HG02943 (cell line): Measurements from ENCODE around the gene PPFIA1.

Experiments
- ATAC-seq: cut with Tn5 transposase; IDR thresholded peaks from one replicate; pipeline ENCODE4 v1.9.1; 2021; ENCODE audit warnings: mild to moderate bottlenecking, low read depth, moderate library complexity; ENCODE audit not compliant: unreplicated experiment

PPFIA1 gene

DNA sequence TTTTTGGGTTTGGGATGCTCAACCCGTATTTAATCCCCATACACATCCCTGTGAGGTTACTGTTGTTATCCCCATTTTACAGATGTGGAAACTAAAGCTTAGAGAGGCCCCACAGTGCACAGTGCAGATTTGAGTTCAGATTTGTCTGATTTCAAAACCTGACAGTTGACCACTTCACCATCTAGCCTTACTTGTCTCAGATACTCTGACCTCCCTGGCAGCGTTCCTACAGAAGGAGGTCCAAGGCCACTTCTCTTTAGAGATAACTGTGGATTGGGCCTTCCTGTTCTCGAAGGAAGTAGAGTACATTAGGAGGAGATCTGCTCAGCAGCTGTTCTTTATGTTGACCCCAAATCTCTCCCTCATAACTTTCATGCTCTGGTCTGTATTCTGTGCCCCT is 81.2 kb downstream of the PPFIA1 start:
- ATAC-seq: no peak

DNA sequence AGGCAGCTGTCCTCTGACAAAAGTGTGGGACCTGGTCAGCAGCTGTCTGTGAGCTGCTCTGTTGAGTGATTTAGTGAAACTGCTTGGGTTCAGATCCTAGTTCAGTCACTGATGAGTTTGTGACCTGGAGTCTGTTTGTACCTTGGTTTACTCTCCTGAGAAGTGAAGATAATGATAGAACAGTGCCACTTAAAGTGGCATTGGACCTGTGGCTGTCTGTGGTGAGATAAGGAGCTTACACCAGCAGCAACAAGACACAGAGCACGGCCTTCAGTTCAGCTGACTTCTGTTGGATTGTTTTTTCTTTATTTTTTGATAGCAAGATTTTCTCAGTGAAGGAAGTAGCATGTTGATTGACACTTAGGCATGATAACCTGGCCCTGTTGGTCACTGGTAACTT is 81.6 kb downstream of the PPFIA1 start:
- ATAC-seq: no peak

DNA sequence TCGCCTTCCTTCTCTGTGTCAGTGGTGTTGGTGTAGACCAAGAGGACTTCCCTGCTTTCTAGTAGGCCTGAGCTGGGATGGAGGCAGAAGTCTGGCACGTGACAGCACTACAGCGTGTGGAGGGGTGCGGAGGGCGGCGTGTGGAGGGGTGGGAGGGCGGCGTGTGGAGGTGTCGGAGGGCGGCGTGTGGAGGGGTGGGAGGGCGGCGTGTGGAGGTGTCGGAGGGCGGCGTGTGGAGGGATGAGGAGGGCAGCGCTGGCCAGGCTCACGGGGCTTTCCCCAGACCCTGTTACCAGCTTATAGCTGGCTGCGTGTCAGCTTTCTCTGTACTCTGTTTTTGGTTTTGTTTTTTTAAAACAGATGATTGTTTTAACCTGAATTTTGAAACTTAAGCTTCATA is 82.1 kb downstream of the PPFIA1 start:
- no peak for ATAC-seq

DNA sequence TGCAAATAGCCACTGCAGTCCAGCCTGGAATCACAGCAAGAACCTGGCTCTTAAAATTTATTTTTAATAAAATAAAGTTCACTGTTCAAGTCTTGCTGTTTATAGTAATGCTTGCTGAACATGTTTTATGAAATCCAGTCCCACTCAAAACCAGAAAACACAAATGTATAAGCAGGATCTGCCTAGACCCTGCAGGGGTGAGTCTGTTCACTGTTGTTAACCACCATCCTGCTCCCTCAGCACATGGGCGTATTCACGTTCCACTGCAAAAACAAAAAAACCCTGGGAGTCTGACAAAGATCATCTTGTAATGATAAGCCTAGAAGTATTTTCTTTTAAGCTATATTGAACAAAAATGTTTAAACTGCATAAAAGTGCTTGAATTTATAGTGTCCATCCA is 82.8 kb downstream of the PPFIA1 start:
- no peak for ATAC-seq

DNA sequence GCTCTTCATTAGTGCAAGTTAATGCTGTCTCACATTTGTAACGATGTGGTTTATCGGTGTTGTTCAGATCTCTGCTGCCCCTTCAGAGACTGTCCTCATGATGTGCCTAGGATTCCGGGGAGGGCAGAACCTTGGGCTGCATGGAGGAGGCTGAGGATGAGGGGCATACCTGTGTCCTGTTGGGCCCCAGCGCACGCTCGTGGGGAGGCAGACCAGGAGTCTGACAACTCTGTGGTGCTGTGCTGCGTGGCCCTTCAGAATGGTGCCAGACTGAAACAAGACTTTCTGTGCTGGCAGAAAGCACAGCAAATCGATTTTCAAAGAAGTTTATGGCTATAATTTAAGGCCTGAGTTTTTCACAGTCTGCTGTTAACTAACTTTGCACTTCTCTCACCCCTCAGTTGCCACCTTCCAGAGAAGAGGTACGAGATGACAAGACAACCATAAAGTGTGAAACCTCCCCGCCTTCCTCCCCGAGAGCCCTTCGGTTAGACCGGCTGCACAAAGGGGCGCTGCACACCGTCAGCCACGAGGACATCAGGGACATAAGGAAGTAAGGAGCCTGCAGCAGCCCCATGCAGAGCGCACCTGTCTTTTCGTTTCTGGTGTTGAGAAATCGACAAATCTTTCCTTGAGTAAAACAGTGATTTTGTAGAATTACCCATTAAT is 83.5 kb downstream of the PPFIA1 start:
- ATAC-seq: no peak

DNA sequence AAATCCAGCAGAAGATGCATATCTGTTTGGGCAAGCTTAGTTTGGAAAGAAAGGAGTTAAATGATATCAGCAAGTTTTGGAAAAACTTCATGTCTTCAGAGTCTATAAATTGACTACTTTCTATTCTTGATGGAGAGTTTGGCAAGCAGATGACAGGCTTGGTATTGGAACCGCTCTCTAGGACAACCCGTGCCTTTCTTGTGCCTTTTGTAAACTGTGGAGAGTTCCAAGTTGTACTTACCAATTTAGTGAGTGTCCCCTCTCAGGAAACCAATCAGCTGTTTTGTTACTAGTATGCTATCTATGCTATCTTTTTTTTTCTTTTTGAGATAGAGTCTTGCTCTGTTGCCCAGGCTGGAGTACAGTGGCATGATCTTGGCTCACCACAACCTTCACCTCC is 84.1 kb downstream of the PPFIA1 start:
- ATAC-seq: no peak

DNA sequence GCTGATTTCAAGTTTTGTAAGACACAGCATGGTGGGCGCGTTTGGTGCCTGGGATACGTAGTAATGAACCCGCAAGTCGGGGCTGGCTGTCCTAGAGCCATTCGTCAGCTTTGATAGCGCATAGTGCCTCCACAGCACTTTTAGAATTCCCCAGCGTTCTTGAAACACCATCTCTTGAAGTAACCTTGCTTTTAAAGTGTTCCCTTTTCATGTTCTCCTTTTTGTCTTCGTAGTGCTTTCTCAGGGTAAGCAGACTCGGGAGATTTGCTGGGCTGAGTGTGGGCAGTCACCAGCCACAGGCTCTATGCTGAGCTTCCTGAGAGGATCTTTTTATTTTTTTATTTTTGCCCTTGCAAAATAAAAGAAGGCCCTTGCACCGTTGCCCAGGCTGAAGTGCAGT is 88.3 kb downstream of the PPFIA1 start:
- no peak for ATAC-seq

DNA sequence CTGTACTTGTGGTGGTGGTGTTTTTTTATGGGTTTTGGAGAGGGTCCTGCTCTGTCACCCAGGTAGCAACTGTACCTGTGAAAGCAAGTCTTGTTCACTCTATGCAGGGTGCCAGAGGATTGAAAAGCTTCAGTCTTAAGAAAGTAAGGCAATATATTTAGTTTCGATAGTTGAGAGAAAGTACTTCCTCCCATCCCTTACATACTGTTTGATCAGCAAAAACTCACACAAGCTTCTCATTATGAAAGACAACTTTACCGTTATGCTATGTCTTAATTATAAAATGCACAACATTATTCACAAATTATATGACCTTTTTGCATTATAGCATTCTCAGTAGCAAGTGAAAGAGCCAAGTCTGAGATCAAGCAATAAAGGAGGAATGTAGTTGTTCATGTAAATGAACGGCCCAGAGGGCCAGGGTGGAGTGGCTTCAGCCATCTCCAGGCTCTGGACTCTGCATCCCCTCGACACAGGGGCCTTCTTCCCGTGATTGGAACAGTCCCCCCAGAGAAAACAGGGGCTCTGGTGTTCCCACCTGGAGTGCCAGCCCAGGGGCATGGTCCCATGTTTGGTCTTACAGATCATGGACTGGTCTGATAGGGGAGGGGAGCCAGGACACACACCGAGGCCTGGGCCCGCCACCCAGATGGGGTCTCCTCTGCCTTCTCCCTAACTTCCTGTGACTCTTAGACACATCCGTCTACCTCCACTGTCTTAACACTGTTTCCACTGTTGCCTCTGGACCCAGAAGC is 89.1 kb downstream of the PPFIA1 start:
- no peak for ATAC-seq

DNA sequence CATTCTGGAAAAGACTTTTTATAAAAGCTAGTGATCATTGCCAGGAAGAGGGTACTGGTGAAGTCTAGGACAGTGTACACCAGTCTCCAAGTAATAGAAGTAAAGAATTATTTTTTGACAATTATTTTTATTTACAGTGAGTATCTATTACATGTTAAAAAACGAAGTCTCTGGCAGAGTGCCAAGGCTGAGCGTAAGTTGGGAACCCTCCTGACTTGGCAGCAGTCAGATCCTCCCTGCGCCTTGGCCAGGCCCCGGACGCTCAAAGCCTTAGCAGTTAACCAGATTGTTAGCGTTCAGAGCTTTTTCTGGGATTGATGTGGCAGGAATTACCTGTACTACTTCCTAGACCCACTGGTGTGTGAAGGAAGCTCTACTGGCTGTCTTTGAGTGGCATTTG is 89.7 kb downstream of the PPFIA1 start:
- no peak for ATAC-seq

DNA sequence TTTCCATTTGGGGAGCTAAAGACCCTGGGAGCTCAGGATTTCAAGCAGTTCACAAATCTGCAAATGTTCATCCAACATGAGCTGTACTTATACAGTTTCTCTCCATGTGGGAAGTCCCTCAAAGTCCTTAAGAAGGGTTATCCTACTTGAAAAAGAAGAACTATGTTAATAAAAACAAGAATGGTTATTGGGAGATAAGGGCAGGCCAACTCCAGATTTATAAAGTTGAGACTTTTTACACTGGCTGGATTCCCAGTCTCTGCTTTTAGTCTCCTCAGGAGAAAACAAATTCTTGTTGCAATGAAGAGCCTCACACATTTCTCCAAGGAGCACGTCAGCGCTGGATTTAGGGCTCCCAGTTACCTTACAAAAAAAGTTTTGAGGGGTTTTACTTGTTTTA is 93.7 kb downstream of the PPFIA1 start:
- ATAC-seq: no peak

DNA sequence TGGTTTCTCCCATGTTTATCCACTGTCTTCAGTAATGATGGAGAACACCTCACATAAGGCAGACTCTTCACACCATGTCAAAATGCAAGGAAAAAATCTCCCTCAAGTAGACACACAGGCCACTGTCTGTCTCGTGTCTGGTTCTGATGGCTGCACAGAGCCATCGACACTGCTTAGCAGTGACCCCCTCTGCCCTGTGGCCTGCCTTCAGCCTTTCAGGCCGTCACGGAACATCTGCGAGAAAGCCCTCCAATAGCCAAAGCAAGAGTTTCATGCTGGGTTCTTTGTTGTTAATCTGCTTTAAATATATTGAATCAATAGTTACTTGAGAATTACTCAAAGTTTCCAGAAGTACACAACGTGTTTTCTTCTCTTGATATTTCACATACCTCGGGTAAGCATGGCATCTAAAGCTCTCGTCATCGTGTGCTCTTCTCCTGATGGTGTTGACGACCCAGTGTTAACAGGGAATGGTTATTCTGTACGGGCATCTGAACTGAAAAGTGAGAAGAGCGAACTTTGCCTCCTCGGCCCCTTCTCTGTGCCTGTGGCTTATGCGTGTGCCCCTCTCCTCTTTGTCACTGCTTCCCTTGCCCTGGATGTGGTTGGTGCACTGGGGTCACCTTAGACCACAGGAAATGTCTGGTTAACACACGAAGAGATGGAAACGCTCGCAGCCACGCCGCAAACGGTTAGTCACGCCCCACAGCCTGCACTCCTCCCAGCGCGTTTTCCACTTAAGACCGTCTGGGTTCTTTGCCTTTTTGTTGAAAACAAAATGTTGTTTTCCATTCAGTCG is 94.5 kb downstream of the PPFIA1 start:
- no peak for ATAC-seq

DNA sequence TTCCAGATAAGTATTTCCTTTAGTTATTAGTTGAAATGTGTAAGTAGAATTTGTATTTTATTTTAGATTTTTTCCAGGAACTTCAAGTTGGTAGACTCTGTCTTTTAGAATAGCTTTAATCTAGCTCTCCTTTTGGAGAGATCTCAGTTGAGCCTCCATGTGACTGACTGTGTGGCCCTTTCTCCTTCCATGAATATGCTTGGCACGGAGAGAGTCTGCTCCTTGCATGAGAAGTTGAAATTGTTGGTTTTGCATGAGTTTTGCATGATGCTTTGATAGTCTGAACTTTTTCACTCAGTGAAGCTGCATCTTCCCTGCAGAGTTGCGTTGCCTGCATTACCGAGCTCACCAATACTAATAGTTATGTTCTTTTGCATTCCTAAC is 95.0 kb downstream of the PPFIA1 start:
- ATAC-seq: no peak

DNA sequence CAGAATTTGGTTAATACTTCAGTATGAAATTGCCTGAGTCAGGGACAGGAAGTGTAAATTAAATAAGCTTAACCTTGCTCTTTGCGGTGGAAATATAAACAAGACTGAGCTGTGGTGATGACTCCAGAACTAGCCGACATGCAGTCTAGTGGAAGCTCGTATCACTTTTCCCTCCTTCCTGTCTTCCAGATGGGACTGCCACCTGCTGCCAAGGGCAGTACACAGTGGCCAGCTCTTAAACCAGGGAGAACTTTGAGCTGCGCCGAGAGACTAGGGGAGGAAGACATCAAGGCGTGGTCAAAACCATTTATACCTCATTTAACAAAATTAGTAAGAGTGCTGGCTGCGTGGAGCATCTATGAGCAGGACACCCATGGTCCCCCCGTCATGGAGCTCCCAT is 96.6 kb downstream of the PPFIA1 start:
- ATAC-seq: no peak

DNA sequence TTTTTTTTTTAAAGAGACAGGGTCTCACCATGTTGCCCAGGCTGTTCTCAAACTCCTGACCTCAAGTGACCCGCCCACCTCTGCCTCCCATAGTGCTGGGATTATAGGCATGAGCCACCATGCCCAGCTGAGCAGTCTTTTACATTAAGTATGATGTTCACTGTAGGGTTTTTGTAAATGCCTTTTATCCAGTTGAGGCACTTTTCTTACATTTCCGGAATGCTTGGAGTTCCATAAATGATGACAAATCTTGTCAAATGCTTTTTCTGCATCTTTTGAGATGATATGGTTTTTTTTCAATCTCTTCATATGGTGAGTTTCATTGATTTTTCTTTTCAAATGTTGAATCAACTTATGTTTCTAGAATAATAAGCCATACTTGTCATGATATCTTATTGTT is 98.5 kb downstream of the PPFIA1 start:
- ATAC-seq: no peak

DNA sequence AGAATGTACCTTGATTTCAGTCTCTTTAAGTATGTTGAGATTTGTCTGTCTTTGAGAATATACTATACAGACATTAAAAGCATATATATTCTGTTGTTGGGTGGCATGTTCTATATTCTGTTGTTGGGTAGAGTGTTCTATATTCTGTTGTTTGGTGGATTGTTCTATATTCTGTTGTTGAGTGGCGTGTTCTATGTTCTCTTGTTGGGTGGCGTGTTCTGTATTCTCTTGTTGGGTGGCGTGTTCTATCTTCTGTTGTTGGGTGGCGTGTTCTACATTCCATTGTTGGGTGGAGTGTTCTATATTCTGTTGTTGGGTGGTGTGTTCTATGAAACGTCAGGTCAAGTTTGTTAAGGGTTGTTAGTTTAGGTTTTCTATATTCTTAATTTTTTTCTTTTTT is 100.8 kb downstream of the PPFIA1 start:
- ATAC-seq: no peak

DNA sequence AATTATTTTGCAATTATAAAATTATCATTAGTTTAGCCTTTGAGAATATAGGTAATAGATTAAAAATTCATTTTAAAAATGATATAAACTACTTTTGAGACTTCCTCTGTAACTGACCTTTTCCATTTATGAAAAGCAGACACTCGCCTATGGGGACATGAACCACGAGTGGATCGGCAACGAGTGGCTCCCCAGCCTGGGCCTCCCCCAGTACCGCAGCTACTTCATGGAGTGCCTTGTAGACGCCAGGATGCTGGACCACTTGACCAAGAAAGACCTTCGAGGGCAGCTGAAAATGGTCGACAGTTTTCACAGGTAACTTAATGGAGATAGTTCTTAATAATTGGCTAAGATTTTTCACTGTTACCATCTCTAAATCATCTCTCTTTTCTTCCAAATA is 101.6 kb downstream of the PPFIA1 start:
- ATAC-seq: no peak

DNA sequence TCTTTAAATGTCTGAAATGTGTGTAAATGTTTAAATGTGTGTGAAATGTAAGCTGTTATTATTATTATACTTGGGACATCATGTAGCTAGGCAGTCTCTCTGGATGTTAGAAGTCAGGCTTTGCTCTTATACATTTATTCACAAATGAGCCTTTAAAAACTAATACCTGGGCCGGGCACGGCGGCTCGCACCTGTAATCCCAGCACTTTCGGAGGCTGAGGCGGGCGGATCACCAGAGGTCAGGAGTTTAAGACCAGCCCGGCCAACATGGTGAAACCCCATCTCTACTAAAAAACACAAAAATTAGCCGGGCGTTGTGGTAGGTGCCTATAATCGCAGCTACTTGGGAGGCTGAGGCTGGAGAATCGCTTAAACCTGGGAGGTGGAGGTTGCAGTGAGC is 106.1 kb downstream of the PPFIA1 start:
- ATAC-seq: no peak

DNA sequence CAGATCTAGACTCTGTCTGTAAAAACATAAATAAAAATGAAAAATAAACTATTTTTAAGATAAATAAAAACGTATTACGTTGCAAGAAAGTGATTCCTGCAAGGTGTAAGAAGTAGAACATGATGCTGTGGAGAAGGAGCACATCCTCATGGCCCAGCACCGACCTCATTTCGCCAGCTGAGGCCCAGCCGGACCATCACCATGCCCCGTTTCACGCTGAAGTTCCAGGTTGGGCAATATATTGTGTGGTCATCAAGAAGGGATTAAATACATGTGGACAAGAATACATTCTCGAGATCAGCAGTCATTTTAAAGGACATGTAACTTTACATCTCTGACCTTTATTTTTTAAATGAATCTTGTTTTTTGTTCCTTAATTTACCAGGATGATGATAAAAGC is 107.2 kb downstream of the PPFIA1 start:
- ATAC-seq: no peak

DNA sequence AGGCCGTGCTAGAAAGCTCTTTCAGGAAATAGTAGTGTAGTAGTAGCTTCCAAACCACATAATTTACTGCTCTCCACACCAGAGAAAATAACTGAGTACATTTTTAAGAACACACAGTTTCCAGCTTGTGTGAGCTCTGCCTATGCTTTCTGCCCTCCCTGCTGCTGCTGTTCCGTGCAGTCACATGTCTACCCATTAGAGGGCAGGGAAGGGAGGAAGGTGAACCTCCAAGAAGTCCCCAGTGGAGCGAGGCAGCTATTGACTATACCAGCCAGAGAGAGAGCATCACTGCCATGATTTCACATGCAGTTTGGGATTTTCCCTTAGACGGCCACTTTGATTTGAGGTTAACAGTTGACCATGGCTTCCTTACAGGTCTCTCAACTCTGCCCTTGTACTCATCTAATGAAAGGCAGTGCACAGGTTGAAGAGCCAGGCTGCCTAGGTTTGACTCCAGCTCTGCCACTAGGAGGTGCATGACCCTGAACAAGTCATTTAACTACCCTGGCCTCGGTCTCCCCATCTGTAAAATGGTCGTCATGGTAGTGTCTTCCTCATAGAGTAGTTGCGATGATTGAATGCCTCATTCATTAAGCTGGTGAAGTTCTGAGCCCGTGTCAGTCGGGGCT is 108.1 kb downstream of the PPFIA1 start:
- no peak for ATAC-seq

DNA sequence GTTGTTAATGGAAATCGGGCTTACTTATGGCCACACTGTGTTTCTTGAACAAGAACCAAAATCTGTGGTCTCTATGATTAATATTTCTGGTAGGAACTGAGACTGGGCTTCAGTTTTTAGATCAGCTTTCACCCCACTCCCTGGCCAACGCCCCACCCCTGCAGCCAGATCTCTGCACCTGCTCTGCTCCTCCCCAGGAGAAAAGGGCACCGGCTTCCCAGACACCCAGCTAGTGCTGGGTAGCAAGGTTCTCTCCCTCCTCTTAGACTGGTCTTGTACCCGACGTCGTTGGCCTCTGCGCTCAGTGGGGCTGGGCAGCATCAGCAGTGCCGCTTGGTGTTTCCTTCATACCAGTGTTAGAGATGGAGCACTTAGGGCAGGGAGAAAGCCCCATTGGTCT is 110.9 kb downstream of the PPFIA1 start:
- no peak for ATAC-seq
